GM21825 (cell line): Measurements from ENCODE around the gene TESPA1.
A peak's percentile ranks its signal among the peaks of the same experiment; 100 is the strongest.
"Not testable (repeated sequence)": the region's sequence is repeated elsewhere in the genome, so short reads cannot be mapped to it uniquely, and the experiment has no call there.

Experiments used
- ATAC-seq: cut with Tn5 transposase; IDR thresholded peaks from one replicate; pipeline ENCODE4 v1.9.1; 2021; ENCODE audit warnings: mild to moderate bottlenecking, moderate library complexity; ENCODE audit not compliant: unreplicated experiment

TESPA1 gene

GRCh38 chr12:54984658-54985376, at the start of gene TESPA1:
Gene TESPA1 (minus strand): TSS chr12:54984762. CDS start chr12:54974562, 10,200 bp downstream.
- ATAC-seq, result peak; percentile 97

GRCh38 chr12:55034218-55034617, 49.7 kb upstream of the TESPA1 start:
- ATAC-seq, result no peak

GRCh38 chr12:55025508-55025907, 40.9 kb upstream of the TESPA1 start:
- ATAC-seq, result no peak

GRCh38 chr12:55024575-55024974, 40.0 kb upstream of the TESPA1 start:
- no peak for ATAC-seq

GRCh38 chr12:55019784-55020183, 35.2 kb upstream of the TESPA1 start, which contains the start of gene NEUROD4:
Gene NEUROD4 (plus strand): TSS chr12:55019974. CDS start chr12:55026440, 6,466 bp downstream.
- no peak for ATAC-seq

GRCh38 chr12:55017416-55017925, 32.9 kb upstream of the TESPA1 start:
- ATAC-seq, result no peak

- no peak for ATAC-seq
Observed at GRCh38 chr12:55008944-55009585, 24.5 kb upstream of the TESPA1 start.

GRCh38 chr12:55002355-55002754, 17.8 kb upstream of the TESPA1 start:
- ATAC-seq, result no peak

GRCh38 chr12:55001198-55001868, 16.8 kb upstream of the TESPA1 start:
- ATAC-seq, result no peak

- no peak for ATAC-seq
Observed at GRCh38 chr12:54998958-54999510, 14.5 kb upstream of the TESPA1 start.

- ATAC-seq, result no peak
Observed at GRCh38 chr12:54997929-54998522, 13.5 kb upstream of the TESPA1 start.

- no peak for ATAC-seq
Observed at GRCh38 chr12:54996205-54996604, 11.6 kb upstream of the TESPA1 start.

- ATAC-seq, result no peak
Observed at GRCh38 chr12:54993181-54993835, 8.7 kb upstream of the TESPA1 start.

GRCh38 chr12:54991991-54992375, 7.4 kb upstream of the TESPA1 start:
- ATAC-seq, result peak; percentile 31

GRCh38 chr12:54991161-54991990, 6.8 kb upstream of the TESPA1 start:
- ATAC-seq, result peak; percentile 60

GRCh38 chr12:54989829-54990228, 5.3 kb upstream of the TESPA1 start:
- ATAC-seq, result no peak

- ATAC-seq, result no peak
Observed at GRCh38 chr12:54988402-54989054, 4.0 kb upstream of the TESPA1 start.

- ATAC-seq, result no peak
Observed at GRCh38 chr12:54987611-54988231, 3.2 kb upstream of the TESPA1 start.

GRCh38 chr12:54986773-54987172, 2.2 kb upstream of the TESPA1 start:
- ATAC-seq, result not testable (repeated sequence)
